IPS-20b (cell line): ENCODE results near the gene MUC4.

Source experiments
- H3K27ac ChIP-seq: one replicate; pipeline ENCODE4 v1.5.1; 2013; ENCODE audit warnings: low read length
- H3K27me3 ChIP-seq: 2 replicates; pipeline ENCODE4 v1.6.1; 2013; ENCODE audit warnings: mild to moderate bottlenecking, low read length, inconsistent platforms; ENCODE audit not compliant: insufficient read depth
- H3K36me3 ChIP-seq: 2 replicates; pipeline ENCODE4 v1.6.1; 2013; ENCODE audit warnings: low read depth, mild to moderate bottlenecking, inconsistent platforms, low read length, moderate library complexity; ENCODE audit not compliant: insufficient read depth
- H3K4me1 ChIP-seq: 2 replicates; pipeline ENCODE4 v1.6.1; 2013; ENCODE audit warnings: mild to moderate bottlenecking, control low read depth, inconsistent platforms, low read length, moderate library complexity; ENCODE audit not compliant: insufficient read depth
- H3K4me3 ChIP-seq: 2 replicates; pipeline ENCODE4 v1.5.1; 2013; ENCODE audit warnings: mild to moderate bottlenecking, low read length, inconsistent platforms
- H3K9ac ChIP-seq: 2 replicates; pipeline ENCODE4 v1.6.1; 2013; ENCODE audit warnings: low read depth, mild to moderate bottlenecking, inconsistent platforms, low read length, moderate library complexity
- H3K9me3 ChIP-seq: 2 replicates; pipeline ENCODE4 v1.6.1; 2013; ENCODE audit warnings: mild to moderate bottlenecking, low read depth, low read length, inconsistent platforms; ENCODE audit not compliant: insufficient read depth

Gene MUC4

GRCh38 chr3:195770081-195770840, 41.5 kb downstream of the MUC4 start:
- no peaks in the 10 kb centered on the region for H3K36me3 ChIP-seq
- no peaks in the 10 kb centered on the region for H3K4me1 ChIP-seq
- no peaks in the 10 kb centered on the region for H3K27me3 ChIP-seq
- H3K9ac ChIP-seq: no peak overlapping the region
- H3K9me3 ChIP-seq: no peaks in the 10 kb centered on the region; the same call in 1 of the 2 replicates
- H3K4me3 ChIP-seq: no peak overlapping the region
- H3K27ac ChIP-seq: no peak overlapping the region

- Histone ChIP-seq H3K36me3 (no peaks in the 10 kb centered on the region), H3K4me3 (no peak overlapping the region), H3K9me3 (no peaks in the 10 kb centered on the region; the same call in 1 of the 2 replicates), H3K9ac (no peak overlapping the region), H3K4me1 (no peaks in the 10 kb centered on the region), H3K27ac (no peak overlapping the region), H3K27me3 (no peaks in the 10 kb centered on the region)
Measured at GRCh38 chr3:195769551-195769950, 42.2 kb downstream of the MUC4 start.

- no peaks in the 10 kb centered on the region for H3K27me3 ChIP-seq
- H3K4me1 ChIP-seq: no peaks in the 10 kb centered on the region
- no peak overlapping the region for H3K4me3 ChIP-seq
- H3K36me3 ChIP-seq: no peaks in the 10 kb centered on the region
- no peak overlapping the region for H3K27ac ChIP-seq
- no peak overlapping the region for H3K9ac ChIP-seq
- H3K9me3 ChIP-seq: no peaks in the 10 kb centered on the region; the same call in 1 of the 2 replicates
Measured at GRCh38 chr3:195768831-195769303, 42.9 kb downstream of the MUC4 start.

- Histone ChIP-seq H3K4me1 (no peaks in the 10 kb centered on the region), H3K36me3 (no peaks in the 10 kb centered on the region), H3K27ac (no peak overlapping the region), H3K9me3 (no peaks in the 10 kb centered on the region; the same call in 1 of the 2 replicates), H3K27me3 (no peaks in the 10 kb centered on the region), H3K4me3 (no peak overlapping the region), H3K9ac (no peak overlapping the region)
Measured at GRCh38 chr3:195768414-195768813, 43.3 kb downstream of the MUC4 start.

GRCh38 chr3:195767792-195768191, 43.9 kb downstream of the MUC4 start:
- no peak overlapping the region for H3K27ac ChIP-seq
- no peaks in the 10 kb centered on the region for H3K4me1 ChIP-seq
- no peaks in the 10 kb centered on the region for H3K27me3 ChIP-seq
- no peak overlapping the region for H3K4me3 ChIP-seq
- H3K9ac ChIP-seq: no peak overlapping the region
- no peaks in the 10 kb centered on the region for H3K36me3 ChIP-seq
- no peaks in the 10 kb centered on the region; the same call in 1 of the 2 replicates for H3K9me3 ChIP-seq

- Histone ChIP-seq H3K9me3 (no peaks in the 10 kb centered on the region; the same call in 1 of the 2 replicates), H3K9ac (no peak overlapping the region), H3K36me3 (no peaks in the 10 kb centered on the region), H3K27ac (no peak overlapping the region), H3K27me3 (no peaks in the 10 kb centered on the region), H3K4me3 (no peak overlapping the region), H3K4me1 (no peaks in the 10 kb centered on the region)
Measured at GRCh38 chr3:195766671-195767070, 45.1 kb downstream of the MUC4 start.

- Histone ChIP-seq H3K4me1 (no peaks in the 10 kb centered on the region), H3K9me3 (no peaks in the 10 kb centered on the region), H3K4me3 (no peak overlapping the region), H3K27me3 (no peaks in the 10 kb centered on the region), H3K9ac (no peak overlapping the region), H3K36me3 (no peaks in the 10 kb centered on the region), H3K27ac (no peak overlapping the region)
Measured at GRCh38 chr3:195764961-195765706, 46.6 kb downstream of the MUC4 start.

- no peaks in the 10 kb centered on the region for H3K27me3 ChIP-seq
Measured at GRCh38 chr3:195763843-195764825, 47.6 kb downstream of the MUC4 start.

GRCh38 chr3:195763076-195763830, 48.5 kb downstream of the MUC4 start:
- Histone ChIP-seq H3K4me3 (no peak overlapping the region), H3K4me1 (no peaks in the 10 kb centered on the region)

More at GRCh38 chr3:195763843-195764825, 47.6 kb downstream of the MUC4 start:
- no peak overlapping the region for H3K27ac ChIP-seq
- no peak overlapping the region for H3K4me3 ChIP-seq
- H3K36me3 ChIP-seq: no peaks in the 10 kb centered on the region
- no peaks in the 10 kb centered on the region for H3K4me1 ChIP-seq
- H3K9me3 ChIP-seq: no peaks in the 10 kb centered on the region
- H3K9ac ChIP-seq: no peak overlapping the region

GRCh38 chr3:195762611-195763010, 49.1 kb downstream of the MUC4 start:
- H3K4me1 ChIP-seq: no peaks in the 10 kb centered on the region
- H3K9ac ChIP-seq: no peak overlapping the region
- no peaks in the 10 kb centered on the region for H3K27me3 ChIP-seq
- H3K27ac ChIP-seq: no peak overlapping the region
- no peaks in the 10 kb centered on the region for H3K36me3 ChIP-seq
- no peaks in the 10 kb centered on the region for H3K9me3 ChIP-seq
- H3K4me3 ChIP-seq: no peak overlapping the region

More at GRCh38 chr3:195763076-195763830, 48.5 kb downstream of the MUC4 start:
- Histone ChIP-seq H3K9me3 (no peaks in the 10 kb centered on the region), H3K36me3 (no peaks in the 10 kb centered on the region), H3K27ac (no peak overlapping the region), H3K27me3 (no peaks in the 10 kb centered on the region), H3K9ac (no peak overlapping the region)

- Histone ChIP-seq H3K4me1 (no peaks in the 10 kb centered on the region), H3K27ac (no peak overlapping the region), H3K9ac (no peak overlapping the region), H3K27me3 (no peaks in the 10 kb centered on the region), H3K9me3 (no peaks in the 10 kb centered on the region), H3K36me3 (no peaks in the 10 kb centered on the region), H3K4me3 (no peak overlapping the region)
Measured at GRCh38 chr3:195762249-195762585, 49.5 kb downstream of the MUC4 start.
